ENCODE data around the gene IGFBP6. TPM values are rescaled to one million over a fixed set of nuclear protein-coding genes. Genes with fewer than 3 reads are reported as not detected.

IGFBP6 gene
- total RNA-seq, 2 donors from 2014 or later: 7.2 to 14.6 TPM

DNA sequence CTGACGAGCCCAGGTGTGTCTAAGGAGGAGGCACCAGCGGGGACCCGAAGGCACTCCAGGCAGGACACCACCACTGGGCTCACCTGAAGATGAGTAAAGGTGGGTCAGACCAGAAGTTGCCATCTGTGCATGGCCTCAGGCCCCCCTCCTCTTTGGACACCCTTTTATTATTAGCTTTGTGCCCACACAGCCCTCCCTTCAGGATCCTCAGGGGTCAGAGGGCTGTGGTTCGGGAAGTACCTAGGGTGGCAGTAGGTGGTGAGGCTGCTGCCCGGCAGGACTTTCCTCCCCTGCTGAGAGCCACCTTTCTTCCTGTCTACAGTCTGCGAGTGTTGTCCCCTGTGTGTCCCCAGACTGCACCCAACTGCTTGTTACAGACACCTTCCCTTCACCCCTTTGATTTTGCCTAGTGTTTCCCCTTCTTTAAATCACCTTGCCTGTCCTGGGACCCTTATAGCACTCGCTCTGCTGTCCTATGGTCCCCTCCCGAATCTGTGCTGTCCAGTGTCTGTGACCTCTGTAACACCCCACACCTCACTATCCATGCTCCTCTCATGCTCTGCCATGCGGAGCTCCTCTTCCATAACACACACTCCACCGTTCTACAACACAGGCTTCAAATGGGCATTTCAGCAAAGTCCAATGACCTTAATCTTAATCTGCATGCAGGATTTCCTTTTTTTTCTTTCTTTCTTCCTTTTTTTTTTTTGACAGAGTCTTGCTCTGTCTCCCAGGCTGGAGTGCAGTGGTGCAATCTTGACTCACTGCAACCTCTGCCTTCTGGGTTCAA lies 31.5 kb downstream of the IGFBP6 start:
- Histone ChIP-seq H3K36me3 (no peaks in the 10 kb centered on the region), H3K9ac (ENCODE audit: low read depth in 2 of 2, low read length in 2 of 2) (no peak overlapping the region), H3K27ac (no peak overlapping the region), H3K4me3 (no peak overlapping the region), H3K9me3 (no peaks in the 10 kb centered on the region), H3K27me3 (no peaks in the 10 kb centered on the region), H3K4me1 (no peaks in the 10 kb centered on the region)
- DNase-seq: no peak
- TF ChIP-seq, protein P1, sequence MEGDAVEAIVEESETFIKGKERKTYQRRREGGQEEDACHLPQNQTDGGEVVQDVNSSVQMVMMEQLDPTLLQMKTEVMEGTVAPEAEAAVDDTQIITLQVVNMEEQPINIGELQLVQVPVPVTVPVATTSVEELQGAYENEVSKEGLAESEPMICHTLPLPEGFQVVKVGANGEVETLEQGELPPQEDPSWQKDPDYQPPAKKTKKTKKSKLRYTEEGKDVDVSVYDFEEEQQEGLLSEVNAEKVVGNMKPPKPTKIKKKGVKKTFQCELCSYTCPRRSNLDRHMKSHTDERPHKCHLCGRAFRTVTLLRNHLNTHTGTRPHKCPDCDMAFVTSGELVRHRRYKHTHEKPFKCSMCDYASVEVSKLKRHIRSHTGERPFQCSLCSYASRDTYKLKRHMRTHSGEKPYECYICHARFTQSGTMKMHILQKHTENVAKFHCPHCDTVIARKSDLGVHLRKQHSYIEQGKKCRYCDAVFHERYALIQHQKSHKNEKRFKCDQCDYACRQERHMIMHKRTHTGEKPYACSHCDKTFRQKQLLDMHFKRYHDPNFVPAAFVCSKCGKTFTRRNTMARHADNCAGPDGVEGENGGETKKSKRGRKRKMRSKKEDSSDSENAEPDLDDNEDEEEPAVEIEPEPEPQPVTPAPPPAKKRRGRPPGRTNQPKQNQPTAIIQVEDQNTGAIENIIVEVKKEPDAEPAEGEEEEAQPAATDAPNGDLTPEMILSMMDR (IDR thresholded peaks at IDR 0.05): no peak
- intact Hi-C loops (cut with DNase I): no loop called here

DNA sequence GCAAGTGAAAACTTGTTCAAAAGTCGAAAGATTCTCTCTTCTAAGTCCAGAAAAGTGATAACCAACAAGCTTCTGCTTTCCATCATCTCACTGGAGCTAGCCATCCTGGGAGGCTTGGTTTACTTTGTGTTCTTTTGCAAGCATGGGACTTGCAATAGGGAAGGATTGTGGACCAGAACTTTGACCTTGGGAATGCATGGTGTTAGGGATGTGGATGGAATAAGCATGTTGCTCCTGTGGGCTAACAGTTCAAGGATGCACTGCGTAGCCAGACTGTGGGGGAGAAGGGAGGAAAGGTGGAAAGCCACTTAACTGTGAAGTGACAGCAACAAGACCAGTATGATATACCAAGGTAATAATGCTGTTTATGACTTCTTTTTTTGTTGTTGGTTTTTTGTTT lies 34.4 kb downstream of the IGFBP6 start:
- H3K27me3 ChIP-seq: no peaks in the 10 kb centered on the region
- H3K27ac ChIP-seq: no peak overlapping the region
- H3K36me3 ChIP-seq: no peaks in the 10 kb centered on the region
- H3K9me3 ChIP-seq: no peaks in the 10 kb centered on the region
- H3K4me1 ChIP-seq: no peaks in the 10 kb centered on the region
- DNase-seq: no peak
- H3K4me3 ChIP-seq: no peak overlapping the region
- TF ChIP-seq, protein P1 (IDR thresholded peaks at IDR 0.05): no peak
- intact Hi-C loops (cut with DNase I): no loop called here
- H3K9ac ChIP-seq (ENCODE audit: low read depth in 2 of 2, low read length in 2 of 2): no peak overlapping the region

DNA sequence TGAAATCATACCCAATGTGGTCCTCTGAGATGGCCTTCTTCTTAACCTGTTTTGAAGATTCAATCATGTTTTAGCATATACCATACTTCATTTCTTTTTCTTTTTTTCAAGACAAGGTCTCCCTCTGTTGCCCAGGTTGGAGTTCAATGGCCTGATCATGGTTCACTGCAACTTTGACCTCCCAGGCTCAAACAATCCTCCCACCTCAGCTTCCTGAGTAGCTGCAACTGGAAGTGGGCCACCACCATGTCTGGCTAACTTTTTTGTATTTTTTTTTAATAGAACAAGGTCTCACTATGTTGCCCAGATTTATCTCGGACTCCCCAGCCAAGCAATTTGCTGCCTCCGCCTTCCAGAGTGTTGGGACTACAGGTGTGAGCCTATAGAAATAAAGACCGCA lies 36.3 kb downstream of the IGFBP6 start:
- Histone ChIP-seq H3K36me3 (no peaks in the 10 kb centered on the region), H3K27me3 (no peaks in the 10 kb centered on the region), H3K4me3 (no peak overlapping the region), H3K9ac (ENCODE audit: low read depth in 2 of 2, low read length in 2 of 2) (no peak overlapping the region), H3K4me1 (no peaks in the 10 kb centered on the region), H3K27ac (no peak overlapping the region), H3K9me3 (no peaks in the 10 kb centered on the region)
- TF ChIP-seq, protein P1 (IDR thresholded peaks at IDR 0.05): no peak
- no peak for DNase-seq
- intact Hi-C loops (cut with DNase I): no loop called here

DNA sequence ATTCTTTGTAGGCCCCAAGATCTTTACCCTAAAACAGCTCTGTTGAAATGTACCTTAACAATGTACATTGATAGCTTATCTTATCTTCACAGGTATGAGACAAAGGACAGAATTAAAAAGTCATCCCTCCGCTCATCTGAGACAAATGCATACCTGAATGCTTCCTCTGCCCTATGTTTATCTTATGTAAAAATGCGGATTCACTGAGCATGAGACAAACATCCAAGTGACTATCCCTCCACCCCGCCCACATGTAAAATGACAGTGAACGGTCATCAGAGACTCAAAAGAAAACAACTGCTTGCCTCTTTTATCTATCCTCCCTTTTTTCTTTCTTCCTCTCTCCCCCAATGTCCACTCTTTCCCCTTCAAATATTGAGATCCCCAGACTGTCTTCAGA lies 45.9 kb downstream of the IGFBP6 start:
- Histone ChIP-seq H3K9me3 (no peaks in the 10 kb centered on the region), H3K27me3 (no peaks in the 10 kb centered on the region), H3K4me3 (no peak overlapping the region), H3K36me3 (no peaks in the 10 kb centered on the region), H3K4me1 (no peaks in the 10 kb centered on the region), H3K27ac (no peak overlapping the region), H3K9ac (ENCODE audit: low read depth in 2 of 2, low read length in 2 of 2) (no peak overlapping the region)
- intact Hi-C loops (cut with DNase I): no loop called here
- DNase-seq: no peak
- TF ChIP-seq, protein P1 (IDR thresholded peaks at IDR 0.05): no peak

DNA sequence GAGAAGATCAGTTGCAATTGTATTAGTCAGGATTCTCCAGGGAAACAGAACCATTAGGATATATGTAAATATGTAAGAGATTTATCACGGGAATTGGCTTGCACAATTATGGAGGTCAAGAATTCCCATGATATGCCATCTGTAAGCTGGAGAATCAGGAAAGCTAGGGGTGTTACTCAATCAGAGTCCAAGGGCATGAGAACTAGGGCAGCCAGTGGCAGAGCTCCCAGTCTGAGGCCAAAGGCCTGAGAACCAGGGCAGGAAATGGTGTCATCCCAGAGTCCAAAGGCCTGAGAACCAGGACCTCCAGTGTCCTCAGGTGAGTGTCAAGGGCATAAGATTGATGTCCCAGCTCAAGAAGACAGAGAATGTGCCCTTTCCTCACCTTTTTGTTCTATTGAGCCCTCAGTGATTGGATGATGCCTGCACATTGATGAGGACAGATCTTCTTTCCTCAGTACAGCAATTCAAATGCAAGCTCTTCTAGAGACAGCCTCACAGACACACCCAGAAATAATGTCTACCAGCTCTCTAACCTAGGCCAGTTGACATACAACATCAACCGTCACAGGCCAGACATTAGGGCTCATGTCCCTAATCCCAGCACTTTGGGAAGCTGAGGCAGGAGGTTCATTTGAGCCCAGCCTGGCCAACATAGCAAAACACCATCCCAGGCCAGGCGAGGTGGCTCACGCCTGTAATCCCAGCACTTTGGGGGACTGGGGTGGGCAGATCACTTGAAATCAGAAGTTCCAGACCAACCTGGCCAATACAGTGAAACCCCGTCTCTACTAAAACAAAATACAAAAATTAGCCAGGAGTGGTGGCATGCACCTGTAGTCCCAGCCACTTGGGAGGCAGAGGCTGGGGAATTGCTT lies 48.2 kb downstream of the IGFBP6 start:
- Histone ChIP-seq H3K9me3 (no peaks in the 10 kb centered on the region), H3K27ac (no peak overlapping the region), H3K4me1 (no peaks in the 10 kb centered on the region), H3K4me3 (no peak overlapping the region), H3K36me3 (no peaks in the 10 kb centered on the region), H3K27me3 (no peaks in the 10 kb centered on the region), H3K9ac (ENCODE audit: low read depth in 2 of 2, low read length in 2 of 2) (no peak overlapping the region)
- intact Hi-C loops (cut with DNase I): no loop called here
- TF ChIP-seq, protein P1 (IDR thresholded peaks at IDR 0.05): no peak
- no peak for DNase-seq
